Keratinocyte (primary cell): ENCODE results near the gene LONP1. TPM values are rescaled to one million over a fixed set of nuclear protein-coding genes. Genes with fewer than 3 reads are reported as not detected.

ENCODE experiments used
- DNase-seq: peaks from one replicate; pipeline ENCODE4 v3.0.0-alpha.2; 2011; ENCODE audit warnings: low read depth, missing footprints, low spot score
- FAIRE-seq: peaks from 2 replicates; lab custom pipeline; 2011; peaks lifted over from hg19 to GRCh38; lab: Jason Lieb, UNC
- H2AFZ ChIP-seq: 2 replicates; pipeline ENCODE4 v1.6.0; 2012; ENCODE audit warnings: low read length, control low read depth, inconsistent platforms; ENCODE audit not compliant: control insufficient read depth
- H3K27ac ChIP-seq: 2 replicates; pipeline ENCODE4 v1.5.1; 2011; ENCODE audit warnings: low read length; ENCODE audit not compliant: control insufficient read depth, insufficient read depth
- H3K27me3 ChIP-seq: 3 replicates; pipeline ENCODE4 v1.6.0; 2011; ENCODE audit warnings: low read length; ENCODE audit not compliant: control insufficient read depth, insufficient read depth; ENCODE audit errors: extremely low read depth
- H3K36me3 ChIP-seq, 2 experiments: 2 replicates in 1 of 2; 3 replicates in 1 of 2; pipeline ENCODE4 v1.5.1; 2011; ENCODE audit warnings: low read length in 2 of 2, mild to moderate bottlenecking in 1 of 2; ENCODE audit not compliant: control insufficient read depth in 2 of 2, insufficient read depth in 2 of 2; ENCODE audit errors: extremely low read depth in 1 of 2
- H3K4me1 ChIP-seq: 3 replicates; pipeline ENCODE4 v1.5.1; 2011; ENCODE audit warnings: low read length; ENCODE audit not compliant: control insufficient read depth, insufficient read depth; ENCODE audit errors: extremely low read depth
- H3K4me2 ChIP-seq: 3 replicates; pipeline ENCODE4 v1.6.0; 2011; ENCODE audit warnings: low read depth, low read length; ENCODE audit not compliant: control insufficient read depth, insufficient read depth; ENCODE audit errors: extremely low read depth
- H3K4me3 ChIP-seq, 3 experiments: fragments of 200-600 bp in 1 of 3; sonication (generic) in 1 of 3; 2 replicates in 2 of 3; 3 replicates in 1 of 3; pipeline ENCODE4 v1.5.1; 2011 to 2016; ENCODE audit warnings: low read length in 3 of 3, mild to moderate bottlenecking in 3 of 3, control low read depth in 2 of 3, inconsistent platforms in 1 of 3, low read depth in 1 of 3, mixed read lengths in 1 of 3, mixed run types in 1 of 3, moderate library complexity in 1 of 3; ENCODE audit not compliant: control insufficient read depth in 2 of 3, insufficient read depth in 2 of 3; ENCODE audit errors: extremely low read depth in 1 of 3
- H3K79me2 ChIP-seq: 2 replicates; pipeline ENCODE4 v1.6.0; 2012; ENCODE audit warnings: low read length; ENCODE audit not compliant: control insufficient read depth, insufficient read depth
- H3K9ac ChIP-seq: 3 replicates; pipeline ENCODE4 v1.6.0; 2011; ENCODE audit warnings: low read length; ENCODE audit not compliant: control insufficient read depth, insufficient read depth; ENCODE audit errors: extremely low read depth
- H3K9me1 ChIP-seq: 3 replicates; pipeline ENCODE4 v1.6.0; 2011; ENCODE audit warnings: low read length; ENCODE audit not compliant: control insufficient read depth, insufficient read depth; ENCODE audit errors: extremely low read depth
- H3K9me3 ChIP-seq: 2 replicates; pipeline ENCODE4 v1.5.1; 2012; ENCODE audit warnings: low read depth, low read length; ENCODE audit not compliant: control insufficient read depth
- H4K20me1 ChIP-seq: 3 replicates; pipeline ENCODE4 v1.6.0; 2011; ENCODE audit warnings: low read length; ENCODE audit not compliant: control insufficient read depth, insufficient read depth; ENCODE audit errors: extremely low read depth
- EZH2 ChIP-seq: IDR thresholded peaks from one replicate; pipeline ENCODE4 v1.6.1; 2012; ENCODE audit warnings: inconsistent platforms, mild to moderate bottlenecking, low read length, moderate library complexity
- dilution Hi-C: fragments of 300-500 bp; cut with MboI; formaldehyde crosslinking; loops from one replicate; pipeline ENCODE4 v1.7.0; 2020; ENCODE audit warnings: low sequenced_read_pairs; ENCODE audit not compliant: extremely low pct_ligation_motif_present
- polyA plus RNA-seq, 5 experiments: library from polyadenylated mRNA; depleted of rRNA in 3 of 5; stranded (reverse) in 3 of 5; stranded (forward) in 1 of 5; unstranded in 1 of 5; fragments of >200 nt; gene quantifications; 1 replicate in 1 of 5; 2 replicates in 3 of 5; 3 replicates in 1 of 5; pipeline versions ENCODE4 v1.2.1 to v1.2.3, GENCODE V29; 2011 to 2012; ENCODE audit warnings: missing spikeins in 2 of 5, low read depth in 1 of 5, low replicate concordance in 1 of 5
- TF ChIP-seq, protein P1 (sequence below), 3 experiments: IDR thresholded peaks in 1 of 3; conservative IDR thresholded peaks in 1 of 3; optimal IDR thresholded peaks in 1 of 3; 2 replicates in 2 of 3; 3 replicates in 1 of 3; pipeline versions ENCODE3 to v1.5.1; 2011; ENCODE audit warnings: low read length in 3 of 3, mild to moderate bottlenecking in 3 of 3, moderate library complexity in 2 of 3, control low read depth in 1 of 3, inconsistent platforms in 1 of 3; ENCODE audit not compliant: insufficient read depth in 2 of 3; ENCODE audit errors: extremely low read depth in 1 of 3

Gene LONP1
- polyA plus RNA-seq, 1 donor (not counting 4 experiments of a cell fraction or from before 2014, with no cell fraction given), result 24.2 TPM

- Histone ChIP-seq H3K79me2 (peaks cover 69% of the 10 kb centered on the region), H3K9ac (no peak overlapping the region), H3K27ac (no peak overlapping the region), H3K9me1 (peaks cover 4% of the 10 kb centered on the region), H3K4me3 (no peak overlapping the region), H4K20me1 (peaks cover 23% of the 10 kb centered on the region), H3K27me3 (no peaks in the 10 kb centered on the region), H2AFZ (no peak overlapping the region), H3K36me3 (peaks cover 32 to 61% of the 10 kb centered on the region in 2 experiments), H3K4me2 (no peak overlapping the region), H3K4me1 (peaks cover 14% of the 10 kb centered on the region), H3K9me3 (no peaks in the 10 kb centered on the region)
- TF ChIP-seq, protein P1, sequence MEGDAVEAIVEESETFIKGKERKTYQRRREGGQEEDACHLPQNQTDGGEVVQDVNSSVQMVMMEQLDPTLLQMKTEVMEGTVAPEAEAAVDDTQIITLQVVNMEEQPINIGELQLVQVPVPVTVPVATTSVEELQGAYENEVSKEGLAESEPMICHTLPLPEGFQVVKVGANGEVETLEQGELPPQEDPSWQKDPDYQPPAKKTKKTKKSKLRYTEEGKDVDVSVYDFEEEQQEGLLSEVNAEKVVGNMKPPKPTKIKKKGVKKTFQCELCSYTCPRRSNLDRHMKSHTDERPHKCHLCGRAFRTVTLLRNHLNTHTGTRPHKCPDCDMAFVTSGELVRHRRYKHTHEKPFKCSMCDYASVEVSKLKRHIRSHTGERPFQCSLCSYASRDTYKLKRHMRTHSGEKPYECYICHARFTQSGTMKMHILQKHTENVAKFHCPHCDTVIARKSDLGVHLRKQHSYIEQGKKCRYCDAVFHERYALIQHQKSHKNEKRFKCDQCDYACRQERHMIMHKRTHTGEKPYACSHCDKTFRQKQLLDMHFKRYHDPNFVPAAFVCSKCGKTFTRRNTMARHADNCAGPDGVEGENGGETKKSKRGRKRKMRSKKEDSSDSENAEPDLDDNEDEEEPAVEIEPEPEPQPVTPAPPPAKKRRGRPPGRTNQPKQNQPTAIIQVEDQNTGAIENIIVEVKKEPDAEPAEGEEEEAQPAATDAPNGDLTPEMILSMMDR (optimal IDR thresholded peaks at IDR 0.05 in 1 of 3, IDR thresholded peaks at IDR 0.05 in 1 of 3, conservative IDR thresholded peaks at IDR 0.05 in 1 of 3; ENCODE audit: extremely low read depth in 1 of 3, insufficient read depth in 2 of 3, low read length in 3 of 3), result no peak
- TF ChIP-seq EZH2, result no peak
- FAIRE-seq (peak; percentile 17), DNase-seq (no peak)
- dilution Hi-C loops, result no loop called here
Measured at GRCh38 chr19:5645409-5645808, 74.5 kb downstream of the LONP1 start.

DNA sequence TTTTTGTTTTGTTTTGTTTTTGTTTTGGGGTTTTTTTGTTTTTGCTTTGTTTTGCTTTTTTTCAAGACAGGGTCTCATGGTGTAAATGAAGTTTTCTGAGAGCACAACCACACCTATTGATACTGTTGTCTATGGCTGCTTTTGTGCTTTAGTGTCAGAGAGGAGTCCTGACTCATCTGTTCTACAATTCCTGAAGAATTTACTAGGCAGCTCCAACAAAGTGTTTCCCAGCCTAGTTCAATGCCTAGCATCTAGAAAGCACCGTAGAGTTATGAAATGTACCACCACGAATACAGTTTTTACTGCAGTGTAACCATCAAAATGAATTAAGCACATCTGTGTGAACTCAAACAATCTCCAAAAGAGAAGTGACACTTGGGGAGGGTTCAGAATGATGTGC, 75.9 kb downstream of the LONP1 start:
- no peaks in the 10 kb centered on the region for H3K9me3 ChIP-seq
- DNase-seq, result no peak
- FAIRE-seq, result no peak
- H3K27me3 ChIP-seq, result no peaks in the 10 kb centered on the region
- no peak overlapping the region for H3K4me3 ChIP-seq
- H3K4me1 ChIP-seq, result peaks cover 19% of the 10 kb centered on the region
- H3K9ac ChIP-seq, result no peak overlapping the region
- H4K20me1 ChIP-seq, result peaks cover 22% of the 10 kb centered on the region
- dilution Hi-C loops, result no loop called here
- peaks cover 4% of the 10 kb centered on the region for H3K9me1 ChIP-seq
- TF ChIP-seq EZH2, result no peak
- TF ChIP-seq, protein P1 (optimal IDR thresholded peaks at IDR 0.05 in 1 of 3, IDR thresholded peaks at IDR 0.05 in 1 of 3, conservative IDR thresholded peaks at IDR 0.05 in 1 of 3; ENCODE audit: extremely low read depth in 1 of 3, insufficient read depth in 2 of 3, low read length in 3 of 3), result no peak
- no peak overlapping the region for H3K4me2 ChIP-seq
- H3K27ac ChIP-seq, result no peak overlapping the region
- H2AFZ ChIP-seq, result no peak overlapping the region
- H3K36me3 ChIP-seq, result peaks cover 28 to 53% of the 10 kb centered on the region in 2 experiments
- H3K79me2 ChIP-seq, result peaks cover 79% of the 10 kb centered on the region
